Right atrium auricular region (tissue), 2 donors: ENCODE measurements around the gene MUC3A. TPM values are rescaled to one million over a fixed set of nuclear protein-coding genes. Genes with fewer than 3 reads are reported as not detected.
"Not testable (repeated sequence)": the region's sequence is repeated elsewhere in the genome, so short reads cannot be mapped to it uniquely, and the experiment has no call there.

ENCODE experiments used
- DNase-seq: peaks from one replicate; pipeline ENCODE4 v3.0.0-alpha.2; 2019; ENCODE audit warnings: low spot score
- H3K27ac ChIP-seq, 2 donors: fragments of 200-600 bp; sonication (generic); 1 replicate in 1 of 2; 2 replicates in 1 of 2; pipeline ENCODE4 v1.5.1; 2016 to 2019
- H3K27me3 ChIP-seq, 2 donors: fragments of 200-600 bp; sonication (generic); one replicate each; pipeline versions ENCODE4 v1.5.1 to v1.6.0; 2017 to 2019
- H3K36me3 ChIP-seq: fragments of 200-600 bp; sonication (generic); one replicate; pipeline ENCODE4 v1.5.1; 2016
- H3K4me1 ChIP-seq, 2 donors: fragments of 200-600 bp; sonication (generic); one replicate each; pipeline versions ENCODE4 v1.5.1 to v1.6.0; 2017 to 2019
- H3K4me3 ChIP-seq, 2 donors: fragments of 200-600 bp; sonication (generic); 1 replicate in 1 of 2; 2 replicates in 1 of 2; pipeline ENCODE4 v1.5.1; 2017 to 2019; ENCODE audit warnings: mild to moderate bottlenecking in 1 of 2, moderate library complexity in 1 of 2
- H3K9me3 ChIP-seq, 2 donors: fragments of 200-600 bp; sonication (generic); one replicate each; pipeline ENCODE4 v1.5.1; 2019
- CTCF ChIP-seq, 2 donors: fragments of 200-600 bp; sonication (generic); IDR thresholded peaks; one replicate each; pipeline ENCODE4 v1.5.1; 2019; ENCODE audit warnings: antibody characterized with exemption in 2 of 2
- total RNA-seq, 2 donors: library from RNA; depleted of rRNA; stranded (reverse); fragments of >200 nt; gene quantifications; one replicate each; pipeline ENCODE4 v1.1.0, GENCODE V29; 2016

MUC3A gene
- total RNA-seq, 2 donors from 2014 or later, result 0.24 TPM; not detected in 1

- no peaks in the 10 kb centered on the region for H3K4me1 ChIP-seq
- no peak for DNase-seq
- H3K9me3 ChIP-seq, result no peaks in the 10 kb centered on the region
- H3K27me3 ChIP-seq, result no peaks in the 10 kb centered on the region
- H3K27ac ChIP-seq, result no peak overlapping the region
- no peak overlapping the region for H3K4me3 ChIP-seq
- no peak for TF ChIP-seq CTCF (IDR thresholded peaks at IDR 0.05)
- H3K36me3 ChIP-seq, result no peaks in the 10 kb centered on the region
These were observed 37.9 kb upstream of the MUC3A start for GRCh38 chr7:100911484-100911883.

GRCh38 chr7:100914208-100914878 is 35.0 kb upstream of the MUC3A start:
- Histone ChIP-seq H3K4me3 (no peak overlapping the region), H3K27ac (no peak overlapping the region), H3K9me3 (no peaks in the 10 kb centered on the region), H3K36me3 (no peaks in the 10 kb centered on the region), H3K27me3 (no peaks in the 10 kb centered on the region), H3K4me1 (no peaks in the 10 kb centered on the region)
- DNase-seq, result no peak
- TF ChIP-seq CTCF (IDR thresholded peaks at IDR 0.05), result no peak

- H3K27ac ChIP-seq, result no peak overlapping the region
- H3K4me1 ChIP-seq, result no peaks in the 10 kb centered on the region
- no peak overlapping the region for H3K4me3 ChIP-seq
- H3K9me3 ChIP-seq, result no peaks in the 10 kb centered on the region
- no peaks in the 10 kb centered on the region for H3K36me3 ChIP-seq
- H3K27me3 ChIP-seq, result no peaks in the 10 kb centered on the region
- no peak for DNase-seq
- TF ChIP-seq CTCF (IDR thresholded peaks at IDR 0.05), result no peak
These were observed 34.4 kb upstream of the MUC3A start for GRCh38 chr7:100914879-100915447.

GRCh38 chr7:100919335-100919734 is 30.0 kb upstream of the MUC3A start:
- H3K27me3 ChIP-seq, H3K4me1 ChIP-seq, H3K4me3 ChIP-seq, H3K27ac ChIP-seq, H3K9me3 ChIP-seq, DNase-seq, H3K36me3 ChIP-seq: not testable (repeated sequence)

GRCh38 chr7:100919779-100920437 is 29.4 kb upstream of the MUC3A start:
- not testable (repeated sequence) for H3K27ac ChIP-seq, H3K36me3 ChIP-seq, H3K27me3 ChIP-seq, H3K4me1 ChIP-seq, H3K4me3 ChIP-seq, DNase-seq, H3K9me3 ChIP-seq

GRCh38 chr7:100921039-100921438 is 28.3 kb upstream of the MUC3A start:
- TF ChIP-seq CTCF (IDR thresholded peaks at IDR 0.05), result no peak
- Histone ChIP-seq H3K4me3 (no peak overlapping the region), H3K4me1 (no peaks in the 10 kb centered on the region), H3K27me3 (no peaks in the 10 kb centered on the region), H3K36me3 (no peaks in the 10 kb centered on the region), H3K9me3 (no peaks in the 10 kb centered on the region), H3K27ac (no peak overlapping the region)
- no peak for DNase-seq

GRCh38 chr7:100923616-100924015 is 25.7 kb upstream of the MUC3A start:
- H3K36me3 ChIP-seq, H3K27me3 ChIP-seq, H3K9me3 ChIP-seq, H3K4me3 ChIP-seq, DNase-seq, H3K27ac ChIP-seq, H3K4me1 ChIP-seq: not testable (repeated sequence)
